ENCODE measurements around the gene COPZ1. TPM values are rescaled to one million over a fixed set of nuclear protein-coding genes. Genes with fewer than 3 reads are reported as not detected.

The COPZ1 gene
- total and polyA plus RNA-seq, 9 of the 15 experiments (the other 6 are each of a cell fraction or from before 2014, with no cell fraction given): 137 to 487 (median 233) TPM

- TF ChIP-seq ZNF639 (CRISPR knock-in tag; conservative IDR thresholded peaks at IDR 0.05 in 1 of 2, IDR thresholded peaks at IDR 0.05 in 1 of 2) (no peak), THRA (IDR thresholded peaks at IDR 0.05) (no peak), ZNF740 (CRISPR knock-in tag; IDR thresholded peaks at IDR 0.05) (no peak), ZNF740 (tag; IDR thresholded peaks at IDR 0.05) (no peak), POU5F1 (IDR thresholded peaks at IDR 0.05; ENCODE audit: borderline replicate concordance, low read depth, low read length, partially characterized antibody) (no peak), ZNF445 (CRISPR knock-in tag; IDR thresholded peaks at IDR 0.05; ENCODE audit: low read depth) (no peak), AFF4 (CRISPR knock-in tag; IDR thresholded peaks at IDR 0.05) (no peak), GATAD2B (IDR thresholded peaks at IDR 0.05; ENCODE audit: borderline replicate concordance) (no peak), EP400 (IDR thresholded peaks at IDR 0.05) (no peak; the same call in 1 of the 2 replicates), UBTF (IDR thresholded peaks at IDR 0.05; ENCODE audit: borderline replicate concordance in 1 of 2, low read depth in 2 of 2, low read length in 2 of 2) (no peak), RBM14 (IDR thresholded peaks at IDR 0.05; ENCODE audit: borderline replicate concordance, insufficient read depth, low read depth, low read length) (no peak), MCM3 (IDR thresholded peaks at IDR 0.05) (no peak), KLF6 (CRISPR knock-in tag; IDR thresholded peaks at IDR 0.05; ENCODE audit: borderline replicate concordance) (no peak), DPF2 (IDR thresholded peaks at IDR 0.05) (0 out of 2 replicates have a peak, but pooled peaks have one; percentile 5), CBX1 (IDR thresholded peaks at IDR 0.05; ENCODE audit: low read depth) (peak; percentile 25; the same call in 1 of the 2 replicates), ARNT (IDR thresholded peaks at IDR 0.05) (no peak)
Measured at GRCh38 chr12:54359762-54360351, 34.9 kb downstream of the COPZ1 start (continued).
